Fibroblast of lung (primary cell): ENCODE measurements around the gene CERS6. TPM values are rescaled to one million over a fixed set of nuclear protein-coding genes. Genes with fewer than 3 reads are reported as not detected.

Experiments
- DNase-seq, 2 donors: peaks; one replicate each; pipeline versions ENCODE4 v3.0.0 to v3.0.0-alpha.2; 2010; ENCODE audit warnings: low read depth in 2 of 2
- H2AFZ ChIP-seq: 2 replicates; pipeline ENCODE4 v1.5.1; 2012; ENCODE audit warnings: low read length, control low read depth, inconsistent platforms
- H3K27ac ChIP-seq: 2 replicates; pipeline ENCODE4 v1.5.1; 2011; ENCODE audit warnings: low read length, control low read depth; ENCODE audit not compliant: insufficient read depth
- H3K27me3 ChIP-seq: 2 replicates; pipeline ENCODE4 v1.5.1; 2011; ENCODE audit warnings: mild to moderate bottlenecking, low read length; ENCODE audit not compliant: control insufficient read depth, insufficient read depth
- H3K36me3 ChIP-seq: 2 replicates; pipeline ENCODE4 v1.5.1; 2011; ENCODE audit warnings: low read length; ENCODE audit not compliant: control insufficient read depth, insufficient read depth
- H3K4me1 ChIP-seq: 2 replicates; pipeline ENCODE4 v1.5.1; 2011; ENCODE audit warnings: low read length; ENCODE audit not compliant: control insufficient read depth, insufficient read depth; ENCODE audit errors: extremely low read depth
- H3K4me2 ChIP-seq: 2 replicates; pipeline ENCODE4 v1.5.1; 2011; ENCODE audit warnings: low read length, control low read depth; ENCODE audit not compliant: insufficient read depth; ENCODE audit errors: extremely low read depth
- H3K4me3 ChIP-seq, 4 experiments: fragments of 200-600 bp in 1 of 4; sonication (generic) in 1 of 4; replicated peaks in 1 of 4; 2 replicates each; pipeline ENCODE4 v1.5.1; 2011 to 2016; ENCODE audit warnings: low read length in 4 of 4, low read depth in 3 of 4, mild to moderate bottlenecking in 3 of 4, control low read depth in 2 of 4, inconsistent platforms in 1 of 4, mixed read lengths in 1 of 4; ENCODE audit not compliant: insufficient read depth in 1 of 4; ENCODE audit errors: control extremely low read depth in 1 of 4
- H3K79me2 ChIP-seq: 2 replicates; pipeline ENCODE4 v1.5.1; 2012; ENCODE audit warnings: mild to moderate bottlenecking, low read length, inconsistent platforms; ENCODE audit not compliant: control insufficient read depth, insufficient read depth
- H3K9ac ChIP-seq: 2 replicates; pipeline ENCODE4 v1.5.1; 2011; ENCODE audit warnings: mild to moderate bottlenecking, low read length, control low read depth; ENCODE audit not compliant: insufficient read depth
- H3K9me3 ChIP-seq: 2 replicates; pipeline ENCODE4 v1.5.1; 2012; ENCODE audit warnings: low read depth, low read length; ENCODE audit not compliant: control insufficient read depth, insufficient read depth
- H4K20me1 ChIP-seq: 2 replicates; pipeline ENCODE4 v1.5.1; 2011; ENCODE audit warnings: low read length; ENCODE audit not compliant: control insufficient read depth, insufficient read depth; ENCODE audit errors: extremely low read depth
- CTCF ChIP-seq, 2 donors: IDR thresholded peaks in 1 of 2; conservative IDR thresholded peaks in 1 of 2; 1 replicate in 1 of 2; 2 replicates in 1 of 2; pipeline ENCODE4 v1.5.1; 2011 to 2012; ENCODE audit warnings: low read length in 2 of 2, control low read depth in 1 of 2, inconsistent platforms in 1 of 2, low read depth in 1 of 2, mild to moderate bottlenecking in 1 of 2
- EZH2 ChIP-seq: IDR thresholded peaks from 2 replicates; pipeline ENCODE4 v1.5.1; 2012; ENCODE audit warnings: low read length, control low read depth, mild to moderate bottlenecking; ENCODE audit errors: missing control alignments
- polyA plus RNA-seq, 2 donors: library from polyadenylated mRNA; depleted of rRNA in 1 of 2; stranded (reverse) in 1 of 2; unstranded in 1 of 2; fragments of >200 nt; gene quantifications; 2 replicates each; pipeline ENCODE4 v1.2.1, GENCODE V29; 2011 to 2012; ENCODE audit warnings: missing spikeins in 1 of 2
- total RNA-seq: library from RNA; depleted of rRNA; stranded (reverse); fragments of >200 nt; gene quantifications from 2 replicates; pipeline ENCODE4 v1.2.1, GENCODE V29; 2014

The CERS6 gene
- total and polyA plus RNA-seq, 2 donors (not counting 1 experiment from before 2014, with no cell fraction given) = 7.2 to 16.5 TPM

GRCh38 chr2:168671932-168672331, 215.9 kb downstream of the CERS6 start:
- TF ChIP-seq CTCF (conservative IDR thresholded peaks at IDR 0.05 in 1 of 2, IDR thresholded peaks at IDR 0.05 in 1 of 2; ENCODE audit: low read depth in 1 of 2, low read length in 2 of 2) = no peak
- no peak for TF ChIP-seq EZH2
- Histone ChIP-seq H3K27me3 (no peaks in the 10 kb centered on the region), H3K27ac (no peak overlapping the region), H3K4me3 (no peak overlapping the region), H3K79me2 (no peaks in the 10 kb centered on the region), H3K4me2 (no peak overlapping the region), H3K9ac (no peak overlapping the region), H4K20me1 (no peaks in the 10 kb centered on the region), H2AFZ (no peak overlapping the region), H3K4me1 (no peaks in the 10 kb centered on the region), H3K9me3 (no peaks in the 10 kb centered on the region), H3K36me3 (no peaks in the 10 kb centered on the region)
- DNase-seq = peak; percentile 53 to 62

- H4K20me1 ChIP-seq = no peaks in the 10 kb centered on the region
- no peak overlapping the region for H3K4me2 ChIP-seq
- no peak for TF ChIP-seq CTCF (conservative IDR thresholded peaks at IDR 0.05 in 1 of 2, IDR thresholded peaks at IDR 0.05 in 1 of 2; ENCODE audit: low read depth in 1 of 2, low read length in 2 of 2)
- TF ChIP-seq EZH2 = no peak
- no peaks in the 10 kb centered on the region for H3K4me1 ChIP-seq
- H2AFZ ChIP-seq = no peak overlapping the region
- no peaks in the 10 kb centered on the region for H3K36me3 ChIP-seq
- no peaks in the 10 kb centered on the region for H3K79me2 ChIP-seq
- no peaks in the 10 kb centered on the region for H3K9me3 ChIP-seq
- H3K4me3 ChIP-seq = no peak overlapping the region
- DNase-seq = no peak
- H3K27ac ChIP-seq = no peak overlapping the region
- no peaks in the 10 kb centered on the region for H3K27me3 ChIP-seq
- H3K9ac ChIP-seq = no peak overlapping the region
Measured at GRCh38 chr2:168673265-168674189, 217.5 kb downstream of the CERS6 start.

GRCh38 chr2:168678153-168678853, 222.2 kb downstream of the CERS6 start:
- Histone ChIP-seq H3K4me3 (no peak overlapping the region), H3K4me2 (no peak overlapping the region), H3K27ac (no peak overlapping the region), H3K27me3 (no peaks in the 10 kb centered on the region), H3K9me3 (no peaks in the 10 kb centered on the region), H4K20me1 (no peaks in the 10 kb centered on the region), H3K79me2 (no peaks in the 10 kb centered on the region), H3K4me1 (no peaks in the 10 kb centered on the region), H2AFZ (no peak overlapping the region), H3K9ac (no peak overlapping the region), H3K36me3 (no peaks in the 10 kb centered on the region)
- TF ChIP-seq EZH2 = no peak
- TF ChIP-seq CTCF (conservative IDR thresholded peaks at IDR 0.05 in 1 of 2, IDR thresholded peaks at IDR 0.05 in 1 of 2; ENCODE audit: low read depth in 1 of 2, low read length in 2 of 2) = no peak
- DNase-seq = no peak
